Body of pancreas (tissue), 4 donors: ENCODE results near the gene RSAD2.

Experiments
- CTCF ChIP-seq, 7 experiments: fragments of 450-650 bp in 4 of 7; fragments of 200-600 bp in 3 of 7; sonication (generic) in 3 of 7; IDR thresholded peaks; one replicate each; pipeline ENCODE4 v1.5.1; 2016 to 2019; ENCODE audit warnings: antibody characterized with exemption in 7 of 7
- POLR2A ChIP-seq, 3 donors: fragments of 450-650 bp; IDR thresholded peaks; one replicate each; pipeline ENCODE4 v1.6.1; 2016; ENCODE audit warnings: antibody characterized with exemption in 3 of 3, mild to moderate bottlenecking in 2 of 3

- no peak for TF ChIP-seq CTCF (IDR thresholded peaks at IDR 0.05)
- no peak for TF ChIP-seq POLR2A (IDR thresholded peaks at IDR 0.05)
Measured at GRCh38 chr2:6885551-6885950, 8.0 kb downstream of the RSAD2 start.
